Measurements from ENCODE around the gene COMMD2. TPM values are rescaled to one million over a fixed set of nuclear protein-coding genes. Genes with fewer than 3 reads are reported as not detected.

COMMD2 gene
- total RNA-seq, 4 donors from 2014 or later: 16.8 to 21.5 (median 20.3) TPM

DNA sequence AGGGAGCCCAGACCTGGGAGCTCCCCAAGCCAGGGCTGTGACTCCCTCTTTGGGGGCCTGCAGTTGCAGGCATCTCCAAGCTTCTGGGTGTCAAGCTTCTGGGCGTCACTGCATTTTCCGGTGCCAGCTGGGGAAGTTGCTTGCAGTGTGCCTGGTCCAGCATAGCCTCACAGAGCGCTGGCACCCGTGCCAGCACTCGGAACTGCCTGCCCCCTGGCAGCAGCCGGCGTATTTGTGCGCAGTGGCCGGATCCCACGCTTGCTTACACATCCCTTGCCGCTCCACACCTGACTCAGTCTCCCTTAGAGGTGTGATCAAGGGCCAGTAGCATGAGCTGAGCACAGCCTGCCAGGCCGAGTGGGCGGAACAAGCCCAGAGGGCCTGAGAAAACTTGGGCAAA, 37.0 kb downstream of the COMMD2 start:
- no peak overlapping the region for H3K4me3 ChIP-seq (ENCODE audit: low read depth, poor library complexity, severe bottlenecking)
- no peak for DNase-seq (ENCODE audit: low spot score in 2 of 2)
- intact Hi-C loops (cut with DNase I; ENCODE audit: low total_unique reads): no loop called here
- no peak for TF ChIP-seq POLR2A (IDR thresholded peaks at IDR 0.05)
- TF ChIP-seq, protein P1, sequence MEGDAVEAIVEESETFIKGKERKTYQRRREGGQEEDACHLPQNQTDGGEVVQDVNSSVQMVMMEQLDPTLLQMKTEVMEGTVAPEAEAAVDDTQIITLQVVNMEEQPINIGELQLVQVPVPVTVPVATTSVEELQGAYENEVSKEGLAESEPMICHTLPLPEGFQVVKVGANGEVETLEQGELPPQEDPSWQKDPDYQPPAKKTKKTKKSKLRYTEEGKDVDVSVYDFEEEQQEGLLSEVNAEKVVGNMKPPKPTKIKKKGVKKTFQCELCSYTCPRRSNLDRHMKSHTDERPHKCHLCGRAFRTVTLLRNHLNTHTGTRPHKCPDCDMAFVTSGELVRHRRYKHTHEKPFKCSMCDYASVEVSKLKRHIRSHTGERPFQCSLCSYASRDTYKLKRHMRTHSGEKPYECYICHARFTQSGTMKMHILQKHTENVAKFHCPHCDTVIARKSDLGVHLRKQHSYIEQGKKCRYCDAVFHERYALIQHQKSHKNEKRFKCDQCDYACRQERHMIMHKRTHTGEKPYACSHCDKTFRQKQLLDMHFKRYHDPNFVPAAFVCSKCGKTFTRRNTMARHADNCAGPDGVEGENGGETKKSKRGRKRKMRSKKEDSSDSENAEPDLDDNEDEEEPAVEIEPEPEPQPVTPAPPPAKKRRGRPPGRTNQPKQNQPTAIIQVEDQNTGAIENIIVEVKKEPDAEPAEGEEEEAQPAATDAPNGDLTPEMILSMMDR (IDR thresholded peaks at IDR 0.05): no peak
- WGBS, 2 donors: 93 to 96% methylated on average over 10 to 13 of the region's 13 CpGs

DNA sequence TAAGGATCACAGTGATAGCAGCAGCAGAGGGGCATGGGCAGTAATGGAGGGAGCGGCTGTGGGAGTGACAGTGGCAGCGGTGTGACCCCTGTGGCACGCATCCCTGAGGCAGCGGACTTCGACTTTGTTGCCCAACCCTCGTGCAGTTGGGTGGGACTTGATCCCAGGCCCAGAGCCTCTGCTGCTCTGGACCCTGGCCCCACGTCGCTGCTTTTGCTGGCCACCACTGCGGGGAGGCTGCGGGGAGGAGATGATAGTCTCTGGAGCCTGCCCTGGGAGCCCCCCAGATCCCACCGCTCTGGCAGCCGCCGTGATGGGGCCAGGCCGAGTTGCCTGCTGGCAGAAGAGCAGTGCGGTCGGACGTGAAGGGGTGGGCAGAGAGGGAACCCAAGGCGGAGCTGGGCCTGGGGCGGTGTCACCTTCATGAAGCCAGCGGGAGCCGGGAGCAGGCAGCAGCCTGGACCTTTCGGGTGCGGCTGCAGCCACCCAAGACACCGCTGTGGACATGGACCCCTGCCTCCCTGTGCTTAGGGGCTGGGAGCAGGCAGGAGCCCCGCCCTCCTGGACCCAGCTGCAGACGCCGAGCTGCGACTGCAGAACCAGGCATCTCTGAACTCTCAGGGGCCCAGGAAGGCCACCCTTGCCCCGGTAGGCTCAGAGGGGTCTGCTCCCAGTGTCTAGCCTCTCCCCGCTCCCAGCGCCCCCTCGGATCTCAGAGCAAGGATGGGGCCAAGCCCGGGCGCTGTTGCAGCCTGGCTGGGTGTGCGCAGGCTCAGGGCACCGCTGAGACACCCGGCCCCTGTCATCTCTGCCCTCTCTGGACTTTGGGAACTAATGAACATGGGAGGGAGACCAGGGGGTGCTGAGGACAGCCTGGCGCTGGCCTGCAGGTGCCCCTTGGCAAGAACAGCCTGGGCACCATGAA, 38.3 kb downstream of the COMMD2 start:
- intact Hi-C loops (cut with DNase I; ENCODE audit: low total_unique reads): no loop called here
- TF ChIP-seq, protein P1 (IDR thresholded peaks at IDR 0.05): no peak
- no peak for TF ChIP-seq POLR2A (IDR thresholded peaks at IDR 0.05)
- WGBS, 2 donors: 95% methylated on average over 25 to 33 of the region's 38 CpGs
- no peak overlapping the region for H3K4me3 ChIP-seq (ENCODE audit: low read depth, poor library complexity, severe bottlenecking)
- DNase-seq (ENCODE audit: low spot score in 2 of 2): no peak

DNA sequence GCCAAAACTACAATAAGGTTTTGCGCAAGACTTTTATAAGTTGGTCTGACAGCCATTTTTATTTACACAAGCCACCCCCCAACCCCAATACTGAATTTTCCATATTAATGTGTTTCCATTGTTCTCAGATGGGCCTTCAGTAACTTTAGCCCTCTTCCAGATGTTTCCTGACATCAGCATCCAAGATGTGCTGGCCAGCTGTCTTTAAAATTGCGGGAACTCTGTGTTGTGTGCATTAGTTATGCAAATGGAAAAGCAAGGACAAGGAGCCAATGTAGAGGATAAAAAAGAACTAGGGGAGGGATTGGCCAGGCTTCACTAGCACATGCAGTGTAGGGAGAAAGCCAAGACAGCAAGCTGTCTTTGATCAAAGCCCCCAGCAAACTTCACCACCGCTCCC, 45.4 kb downstream of the COMMD2 start:
- no peak for DNase-seq (ENCODE audit: low spot score in 2 of 2)
- WGBS, 2 donors: 67 to 69% methylated on average over 3 of the region's 3 CpGs
- H3K4me3 ChIP-seq (ENCODE audit: low read depth, poor library complexity, severe bottlenecking): no peak overlapping the region
- intact Hi-C loops (cut with DNase I; ENCODE audit: low total_unique reads): no loop called here
- TF ChIP-seq POLR2A (IDR thresholded peaks at IDR 0.05): no peak
- TF ChIP-seq, protein P1 (IDR thresholded peaks at IDR 0.05): no peak

DNA sequence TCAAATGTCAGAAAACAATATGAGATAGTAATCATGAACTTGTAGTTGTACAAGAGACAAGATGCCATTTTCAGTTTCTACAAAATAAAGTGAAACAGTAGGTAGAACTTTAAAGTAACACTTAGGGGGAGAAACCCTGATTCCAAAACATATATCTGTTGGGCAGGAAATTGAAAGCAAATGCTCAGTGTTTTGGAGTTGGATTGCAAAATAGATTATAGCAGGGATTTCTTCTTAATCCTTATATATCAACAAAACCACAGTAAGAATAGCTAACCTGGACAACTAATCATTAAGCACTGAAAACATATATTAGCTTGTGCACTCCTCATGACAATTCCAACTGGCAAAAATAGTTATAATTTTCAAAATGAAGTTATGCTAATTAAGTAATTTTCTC, 46.9 kb downstream of the COMMD2 start:
- no peak for DNase-seq (ENCODE audit: low spot score in 2 of 2)
- TF ChIP-seq, protein P1 (IDR thresholded peaks at IDR 0.05): no peak
- no peak for TF ChIP-seq POLR2A (IDR thresholded peaks at IDR 0.05)
- intact Hi-C loops (cut with DNase I; ENCODE audit: low total_unique reads): no loop called here
- no peak overlapping the region for H3K4me3 ChIP-seq (ENCODE audit: low read depth, poor library complexity, severe bottlenecking)

DNA sequence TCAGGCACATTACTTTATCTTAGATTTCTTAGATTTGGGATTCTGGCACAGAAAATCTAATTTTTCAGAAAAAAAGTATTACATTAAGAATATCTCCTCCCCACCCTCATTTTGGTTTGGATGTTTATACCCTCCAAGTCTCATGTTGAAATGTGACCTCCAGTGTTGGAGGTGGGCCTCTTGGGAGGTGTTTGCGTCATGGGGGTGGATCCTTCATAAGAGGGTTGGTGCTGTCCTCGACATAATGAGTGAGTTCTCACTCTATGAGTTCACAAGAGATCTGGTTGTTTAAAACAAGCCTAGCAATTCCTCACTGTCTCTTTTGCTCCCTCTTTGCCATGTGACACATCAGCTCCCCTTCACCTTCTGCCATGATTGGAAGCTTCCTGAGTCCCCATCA, 48.8 kb downstream of the COMMD2 start:
- no peak for TF ChIP-seq POLR2A (IDR thresholded peaks at IDR 0.05)
- TF ChIP-seq, protein P1 (IDR thresholded peaks at IDR 0.05): no peak
- 46 to 60% methylated on average over 2 of the region's 2 CpGs for WGBS, 2 donors
- intact Hi-C loops (cut with DNase I; ENCODE audit: low total_unique reads): no loop called here
- DNase-seq (ENCODE audit: low spot score in 2 of 2): peak; percentile 77 to 89
- no peak overlapping the region for H3K4me3 ChIP-seq (ENCODE audit: low read depth, poor library complexity, severe bottlenecking)

All from lower leg skin (tissue), 4 donors.